Measurements from ENCODE around the gene MAP3K10.
"Not testable (repeated sequence)": the region's sequence is repeated elsewhere in the genome, so short reads cannot be mapped to it uniquely, and the experiment has no call there.

The MAP3K10 gene

GRCh38 chr19:40217027-40217810 lies 26.0 kb downstream of the MAP3K10 start:
- DNase-seq = no peak

- peak; percentile 27 for DNase-seq
Observed at GRCh38 chr19:40217934-40218890, 27.0 kb downstream of the MAP3K10 start, which contains the start of gene TTC9B. Gene TTC9B (minus strand): TSS chr19:40218384. CDS start chr19:40218381, 3 bp downstream.

GRCh38 chr19:40219029-40219428 lies 27.8 kb downstream of the MAP3K10 start:
- DNase-seq = not testable (repeated sequence)

GRCh38 chr19:40219721-40220276 lies 28.6 kb downstream of the MAP3K10 start:
- DNase-seq = peak; percentile 73

- DNase-seq = no peak
Observed at GRCh38 chr19:40220674-40221073, 29.4 kb downstream of the MAP3K10 start.

GRCh38 chr19:40221858-40222619 lies 30.8 kb downstream of the MAP3K10 start:
- peak; percentile 91 for DNase-seq

- no peak for DNase-seq
Observed at GRCh38 chr19:40223135-40223822, 32.1 kb downstream of the MAP3K10 start.

- no peak for DNase-seq
Observed at GRCh38 chr19:40224342-40225150, 33.3 kb downstream of the MAP3K10 start.

GRCh38 chr19:40225440-40226305 lies 34.4 kb downstream of the MAP3K10 start:
- peak; percentile 51 for DNase-seq

- DNase-seq = no peak
Observed at GRCh38 chr19:40228346-40228745, 37.1 kb downstream of the MAP3K10 start.

- DNase-seq = no peak
Observed at GRCh38 chr19:40228863-40229262, 37.6 kb downstream of the MAP3K10 start.

GRCh38 chr19:40229484-40229883 lies 38.3 kb downstream of the MAP3K10 start:
- DNase-seq = peak; percentile 61

GRCh38 chr19:40229926-40230417 lies 38.7 kb downstream of the MAP3K10 start:
- DNase-seq = no peak

GRCh38 chr19:40231057-40231456 lies 39.8 kb downstream of the MAP3K10 start:
- no peak for DNase-seq

- peak; percentile 30 for DNase-seq
Observed at GRCh38 chr19:40231544-40232424, 40.6 kb downstream of the MAP3K10 start.

GRCh38 chr19:40232479-40232878 lies 41.3 kb downstream of the MAP3K10 start:
- DNase-seq = no peak

- no peak for DNase-seq
Observed at GRCh38 chr19:40232949-40233810, 42.0 kb downstream of the MAP3K10 start.
